HepG2 (cell line): ENCODE results near the gene RAET1L. TPM values are rescaled to one million over a fixed set of nuclear protein-coding genes. Genes with fewer than 3 reads are reported as not detected.
"Not testable (repeated sequence)": the region's sequence is repeated elsewhere in the genome, so short reads cannot be mapped to it uniquely, and the experiment has no call there.

Experiments used
- ATAC-seq: fragments of 200-7000 bp; cut with Tn5 transposase; 3 replicates; pipeline ENCODE4 v1.9.1; 2020; ENCODE audit warnings: mild to moderate bottlenecking, moderate library complexity
- BruUV-seq: library from RNA; stranded (reverse); fragments of 400-500 nt; replicated peaks from 2 replicates; lab custom pipeline; 2021; lab: Mats Ljungman, UMichigan
- CTCF ChIA-PET: fragments of 300-600 bp; formaldehyde crosslinking; extraction: SDS; loops from one replicate; lab custom pipeline; 2021; ENCODE audit warnings: low total read pairs, inconsistent platforms, low intra/inter-chr PET ratio; lab: Yijun Ruan, JAX
- POLR2A ChIA-PET: fragments of 350-600 bp; sonication (Branson Sonifier 250); formaldehyde crosslinking; loops from one replicate; lab custom pipeline; 2020; ENCODE audit warnings: antibody characterized with exemption, inconsistent platforms; lab: Yijun Ruan, JAX
- DNase-seq: peaks from one replicate; pipeline ENCODE4 v3.0.0-alpha.2; 2015; ENCODE audit warnings: low spot score
- FAIRE-seq: peaks from 3 replicates; lab custom pipeline; 2011; peaks lifted over from hg19 to GRCh38; lab: Jason Lieb, UNC
- H2AFZ ChIP-seq: one replicate; pipeline ENCODE4 v1.6.1; 2011; ENCODE audit warnings: low read length, inconsistent platforms
- H3K27ac ChIP-seq: fragments of 300-600 bp; 3 replicates; pipeline ENCODE4 v1.8.0; 2011; ENCODE audit warnings: mixed run types, mild to moderate bottlenecking, mixed read lengths, low read length, inconsistent platforms; ENCODE audit not compliant: insufficient read depth; ENCODE audit errors: extremely low read length
- H3K27me3 ChIP-seq, 2 experiments: fragments of 200-600 bp in 1 of 2; 2 replicates in 1 of 2; 3 replicates in 1 of 2; pipeline versions ENCODE4 v1.6.0 to v1.8.0; 2011; ENCODE audit warnings: low read length in 2 of 2, mild to moderate bottlenecking in 2 of 2, moderate library complexity in 2 of 2, inconsistent platforms in 1 of 2; ENCODE audit not compliant: insufficient read depth in 2 of 2, control insufficient read depth in 1 of 2
- H3K36me3 ChIP-seq, 2 experiments: fragments of 200-600 bp in 1 of 2; replicated peaks in 1 of 2; 2 replicates in 1 of 2; 3 replicates in 1 of 2; pipeline versions ENCODE4 v1.5.1 to v1.8.0; 2011; ENCODE audit warnings: low read length in 2 of 2, inconsistent platforms in 1 of 2; ENCODE audit not compliant: insufficient read depth in 2 of 2, control insufficient read depth in 1 of 2
- H3K4me1 ChIP-seq: 2 replicates; pipeline ENCODE4 v1.5.1; 2012; ENCODE audit warnings: low read length, inconsistent platforms; ENCODE audit not compliant: insufficient read depth
- H3K4me2 ChIP-seq: 2 replicates; pipeline ENCODE4 v1.6.0; 2011; ENCODE audit warnings: low read depth, low read length, inconsistent platforms
- H3K4me3 ChIP-seq, 3 experiments: fragments of 200-600 bp in 1 of 3; sonication (generic), shearing (Covaris generic) in 1 of 3; replicated peaks in 1 of 3; 2 replicates each; pipeline ENCODE4 v1.5.1; 2011 to 2016; ENCODE audit warnings: low read length in 3 of 3, inconsistent platforms in 2 of 3, low read depth in 2 of 3, mild to moderate bottlenecking in 2 of 3, control low read depth in 1 of 3, mixed read lengths in 1 of 3; ENCODE audit not compliant: insufficient read depth in 1 of 3
- H3K79me2 ChIP-seq: one replicate; pipeline ENCODE4 v1.6.1; 2011; ENCODE audit warnings: low read length, inconsistent platforms; ENCODE audit not compliant: insufficient read depth
- H3K9ac ChIP-seq: 2 replicates; pipeline ENCODE4 v1.6.0; 2011; ENCODE audit warnings: mild to moderate bottlenecking, low read depth, low read length, inconsistent platforms; ENCODE audit not compliant: insufficient read depth
- H3K9me3 ChIP-seq: 2 replicates; pipeline ENCODE4 v1.5.1; 2012; ENCODE audit warnings: mild to moderate bottlenecking, low read length
- H4K20me1 ChIP-seq: 2 replicates; pipeline ENCODE4 v1.6.0; 2011; ENCODE audit warnings: inconsistent platforms, mild to moderate bottlenecking, low read length, moderate library complexity; ENCODE audit not compliant: insufficient read depth
- BCL6 ChIP-seq: IDR thresholded peaks from 2 replicates; pipeline ENCODE4 v1.6.1; 2016; ENCODE audit warnings: missing genetic modification reagents, missing compliant biosample characterization
- FOSL2 ChIP-seq: sonication (generic); formaldehyde crosslinking; IDR thresholded peaks from 2 replicates; pipeline ENCODE4 v1.4.0; 2020; ENCODE audit warnings: missing genetic modification reagents
- RFXANK ChIP-seq: IDR thresholded peaks from 2 replicates; pipeline ENCODE4 v1.6.1; 2016
- ZNF816 ChIP-seq: sonication (generic); formaldehyde crosslinking; IDR thresholded peaks from 2 replicates; pipeline ENCODE4 v1.8.0; 2022; ENCODE audit warnings: missing genetic modification reagents, mild to moderate bottlenecking, borderline replicate concordance
- WGBS: methylation state at CpG from one replicate; pipeline ENCODE4 v1.1.6; 2017; ENCODE audit warnings: low lambda C conversion rate; 5-methylcytosine and 5-hydroxymethylcytosine counted together
- in situ Hi-C: cut with HindIII; loops from 2 replicates; pipeline ENCODE4 v1.10.0; 2017; ENCODE audit warnings: low pct_unique_long_range_greater_than_20kb; ENCODE audit not compliant: extremely low pct_ligation_motif_present
- intact Hi-C: fragments of 100-400 bp; cut with micrococcal nuclease; formaldehyde crosslinking; loops from one replicate; pipeline ENCODE4 v1.10.0; 2022; ENCODE audit not compliant: unreplicated experiment
- polyA plus RNA-seq, 8 experiments: library from polyadenylated mRNA; depleted of rRNA in 3 of 8; stranded (reverse) in 7 of 8; unstranded in 1 of 8; fragments of >200 nt; fragmentation: Illumina TruSeq in 4 of 8; extraction: Trizol in 4 of 8; gene quantifications; 2 replicates each; pipeline versions ENCODE4 v1.2.1 to v1.2.3, GENCODE V29; 2011 to 2016; ENCODE audit warnings: low read depth in 4 of 8, missing spikeins in 1 of 8, mixed read lengths in 1 of 8; ENCODE audit not compliant: insufficient read depth in 1 of 8
- total RNA-seq, 5 experiments: library from RNA; depleted of rRNA; stranded (reverse); fragments of >200 nt; fragmentation: Illumina TruSeq; extraction: Trizol; gene quantifications; 2 replicates each; pipeline ENCODE4 v1.2.3, GENCODE V29; 2016; ENCODE audit warnings: low read depth in 1 of 5

RAET1L gene
- total and polyA plus RNA-seq, 2 of the 13 experiments (the other 11 are each of a cell fraction or from before 2014, with no cell fraction given): not detected

DNA sequence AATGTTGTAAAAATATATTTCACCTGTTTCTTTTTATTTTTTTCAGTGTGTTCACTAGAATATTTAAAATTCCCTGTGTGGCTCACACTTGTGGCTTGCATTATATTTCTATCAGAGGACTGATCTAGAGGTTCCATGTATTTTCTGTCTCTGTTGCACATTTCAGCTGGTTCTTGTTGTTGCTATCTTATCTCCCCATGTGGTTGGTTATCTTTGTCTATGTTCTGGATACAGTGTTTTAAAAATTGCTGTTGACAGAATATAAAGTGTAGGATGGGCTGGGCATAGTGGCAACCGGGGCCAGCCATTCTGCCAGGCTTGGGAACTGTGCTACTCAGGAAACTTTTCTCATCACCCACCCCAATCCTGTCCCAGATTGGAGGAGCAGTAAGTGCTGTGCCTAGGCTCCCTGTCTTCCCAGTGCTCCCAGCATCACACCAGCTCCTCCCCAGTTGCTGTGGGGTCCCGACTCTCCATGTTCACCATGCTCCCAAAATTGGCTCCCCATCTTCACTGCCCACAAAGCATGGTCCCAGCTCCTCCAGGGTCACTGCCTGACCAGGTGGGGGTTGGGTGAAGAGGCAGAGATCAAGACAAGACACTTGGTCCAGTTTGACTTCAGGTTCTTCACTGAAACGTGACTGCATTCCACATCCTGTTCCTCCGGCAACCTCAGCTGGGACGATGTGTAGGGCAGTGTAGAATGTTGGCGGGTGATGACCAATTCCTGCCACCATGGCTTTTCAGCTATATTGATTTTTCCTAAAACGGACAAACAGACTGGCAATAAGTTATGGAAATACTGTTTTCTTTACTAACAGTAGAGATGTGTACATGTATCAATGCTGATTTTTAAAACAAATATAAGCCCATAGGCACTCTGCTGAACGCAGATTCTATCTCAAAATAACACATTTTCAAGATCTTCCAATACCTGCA, 12.2 kb downstream of the RAET1L start:
- CTCF ChIA-PET, H3K36me3 ChIP-seq, H3K9ac ChIP-seq, H3K4me3 ChIP-seq, H3K4me1 ChIP-seq, POLR2A ChIA-PET, H2AFZ ChIP-seq, ATAC-seq, H4K20me1 ChIP-seq, DNase-seq, H3K4me2 ChIP-seq, intact Hi-C loops, H3K79me2 ChIP-seq, H3K27ac ChIP-seq: not testable (repeated sequence)
- peaks cover 4 to 45% of the 10 kb centered on the region in 2 experiments for H3K27me3 ChIP-seq
- WGBS: 19% methylated on average over 8 of the region's 8 CpGs
- TF ChIP-seq BCL6 (CRISPR knock-in tag): peak; percentile 78
- TF ChIP-seq, all 625 proteins: peak for 1; not testable (repeated sequence) for 624
- H3K9me3 ChIP-seq, in situ Hi-C loops, BruUV-seq, FAIRE-seq: not testable (repeated sequence)

DNA sequence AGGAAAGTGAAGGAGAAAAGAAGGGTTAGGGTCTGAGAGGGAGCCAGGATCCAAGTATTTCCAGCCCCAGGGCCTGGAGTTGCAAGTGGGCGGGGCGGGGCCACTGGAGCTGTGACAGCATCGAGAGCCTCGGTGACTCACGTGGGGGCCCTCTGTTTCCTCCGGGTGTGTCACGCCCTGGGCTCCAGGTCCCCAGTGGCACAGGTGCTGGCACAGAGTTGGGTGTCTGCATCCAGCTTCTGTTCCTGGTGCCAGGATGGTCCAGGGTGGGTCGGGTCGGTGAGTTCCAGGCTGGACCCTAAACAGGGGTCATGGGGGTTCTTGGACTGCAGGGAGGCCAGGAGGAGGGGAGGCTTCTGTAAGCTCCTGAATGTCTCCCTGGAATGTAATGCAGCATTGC, 16.7 kb downstream of the RAET1L start:
- Histone ChIP-seq H4K20me1 (no peaks in the 10 kb centered on the region), H3K9ac (no peak overlapping the region), H3K9me3 (no peaks in the 10 kb centered on the region), H3K36me3 (no peaks in the 10 kb centered on the region), H3K4me3 (no peak overlapping the region), H2AFZ (no peak overlapping the region), H3K79me2 (no peaks in the 10 kb centered on the region), H3K4me1 (peaks cover 13% of the 10 kb centered on the region; the same call in 1 of the 2 replicates), H3K4me2 (no peak overlapping the region), H3K27me3 (peaks cover 5 to 48% of the 10 kb centered on the region in 2 experiments), H3K27ac (no peak overlapping the region)
- POLR2A ChIA-PET: no interaction called here
- DNase-seq: no peak
- CTCF ChIA-PET: interaction anchor here (2.4 kb wide), 1 partner anchor 8 kb away, joined by 8 read pairs; no protein-coding TSS in a partner anchor
- no TSS peak for BruUV-seq
- TF ChIP-seq ZNF816: no peak
- TF ChIP-seq RFXANK (CRISPR knock-in tag): no peak
- TF ChIP-seq FOSL2: peak; percentile 44; the same call in 1 of the 2 replicates
- FAIRE-seq: no peak
- intact Hi-C loops (no loop called here), in situ Hi-C loops (loop anchor here (5.0 to 10.0 kb wide), 2 partner anchors 71 to 164 kb away; no protein-coding TSS in a partner anchor)
- ATAC-seq: no peak
- 4% methylated on average over 9 of the region's 9 CpGs for WGBS
